Activated CD8-positive, alpha-beta memory T cell treated with anti-CD3 and anti-CD28 coated beads for 4 hours (primary cell): ENCODE data around the gene ITGB4.
A peak's percentile ranks its signal among the peaks of the same experiment; 100 is the strongest.

Source experiments
- DNase-seq, 2 donors: peaks; one replicate each; pipeline ENCODE4 v3.0.0-alpha.2; 2020; ENCODE audit warnings: low read depth in 2 of 2

Gene ITGB4

GRCh38 chr17:75731086-75731715, 9.9 kb downstream of the ITGB4 start:
- no peak for DNase-seq

- DNase-seq: no peak
Observed at GRCh38 chr17:75731716-75732498, 10.6 kb downstream of the ITGB4 start.

GRCh38 chr17:75733471-75733870, 12.2 kb downstream of the ITGB4 start:
- no peak for DNase-seq

- DNase-seq: no peak
Observed at GRCh38 chr17:75734674-75735294, 13.5 kb downstream of the ITGB4 start.

- DNase-seq: no peak
Observed at GRCh38 chr17:75736173-75736835, 15.0 kb downstream of the ITGB4 start.

- no peak for DNase-seq
Observed at GRCh38 chr17:75737133-75737962, 16.1 kb downstream of the ITGB4 start.

GRCh38 chr17:75738218-75738802, 17.1 kb downstream of the ITGB4 start:
- no peak for DNase-seq

- no peak for DNase-seq
Observed at GRCh38 chr17:75739174-75739573, 17.9 kb downstream of the ITGB4 start.

- DNase-seq: no peak
Observed at GRCh38 chr17:75739801-75740200, 18.5 kb downstream of the ITGB4 start.

- no peak for DNase-seq
Observed at GRCh38 chr17:75740215-75740614, 19.0 kb downstream of the ITGB4 start.

- no peak for DNase-seq
Observed at GRCh38 chr17:75740631-75741077, 19.4 kb downstream of the ITGB4 start.

- DNase-seq: no peak
Observed at GRCh38 chr17:75742337-75742736, 21.1 kb downstream of the ITGB4 start.

GRCh38 chr17:75743625-75744206, 22.5 kb downstream of the ITGB4 start:
- DNase-seq: no peak

GRCh38 chr17:75748706-75749105, 27.4 kb downstream of the ITGB4 start:
- DNase-seq: no peak

GRCh38 chr17:75749545-75750389, 28.5 kb downstream of the ITGB4 start:
- peak; percentile 74 to 81 for DNase-seq

- no peak for DNase-seq
Observed at GRCh38 chr17:75750661-75751423, 29.6 kb downstream of the ITGB4 start.

- no peak for DNase-seq
Observed at GRCh38 chr17:75751676-75752404, 30.6 kb downstream of the ITGB4 start.

GRCh38 chr17:75752405-75752709, 31.1 kb downstream of the ITGB4 start:
- no peak for DNase-seq
